WTC11 (cell line): ENCODE data around the gene ZNF205. TPM values are rescaled to one million over a fixed set of nuclear protein-coding genes. Genes with fewer than 3 reads are reported as not detected.

Source experiments
- ATAC-seq: fragments of 200-7000 bp; cut with Tn5 transposase; 2 replicates; pipeline ENCODE4 v1.10.0; 2021; ENCODE audit warnings: mild to moderate bottlenecking, moderate library complexity
- CTCF ChIA-PET: fragments of 300-600 bp; sonication (Branson Sonifier 250); formaldehyde crosslinking; loops from one replicate; lab custom pipeline; 2021; ENCODE audit warnings: antibody characterized with exemption; lab: Charles Lee
- POLR2A ChIA-PET: fragments of 350-600 bp; sonication (Branson Sonifier 250); formaldehyde crosslinking; loops from one replicate; lab custom pipeline; 2021; ENCODE audit warnings: antibody characterized with exemption; lab: Charles Lee
- DNase-seq: peaks from one replicate; pipeline ENCODE4 v3.0.0; 2021; ENCODE audit warnings: low spot score
- H3K27ac Mint-ChIP-seq: 2 replicates; pipeline ENCODE4 v1.8.0; 2021; ENCODE audit warnings: mixed read lengths
- H3K27me3 Mint-ChIP-seq: 2 replicates; pipeline ENCODE4 v1.8.0; 2021; ENCODE audit warnings: low read depth, mild to moderate bottlenecking, moderate library complexity, mixed read lengths
- H3K36me3 Mint-ChIP-seq: 2 replicates; pipeline ENCODE4 v1.8.0; 2021; ENCODE audit warnings: mixed read lengths
- H3K4me1 Mint-ChIP-seq: 2 replicates; pipeline ENCODE4 v1.8.0; 2022; ENCODE audit warnings: mixed read lengths
- H3K4me3 Mint-ChIP-seq: 2 replicates; pipeline ENCODE4 v1.8.0; 2021; ENCODE audit warnings: mild to moderate bottlenecking, moderate library complexity, mixed read lengths
- H3K9me3 Mint-ChIP-seq: 2 replicates; pipeline ENCODE4 v1.8.0; 2021; ENCODE audit warnings: mixed read lengths
- ATF1 ChIP-seq: sonication (generic); formaldehyde crosslinking; IDR thresholded peaks from 2 replicates; pipeline ENCODE4 v1.8.1; 2023; ENCODE audit warnings: mild to moderate bottlenecking, moderate library complexity, missing genetic modification reagents
- CBFB ChIP-seq: sonication (generic); formaldehyde crosslinking; IDR thresholded peaks from 2 replicates; pipeline ENCODE4 v1.8.1; 2022; ENCODE audit warnings: mild to moderate bottlenecking, low read depth, missing genetic modification reagents
- CDX4 ChIP-seq: fragments of 250-450 bp; sonication (Bioruptor Pico); IDR thresholded peaks from 2 replicates; pipeline ENCODE4 v1.9.0; 2021; ENCODE audit warnings: moderate library complexity, mild to moderate bottlenecking, inconsistent platforms, borderline replicate concordance
- E2F4 ChIP-seq: sonication (generic); formaldehyde crosslinking; IDR thresholded peaks from 2 replicates; pipeline ENCODE4 v1.8.1; 2022; ENCODE audit warnings: low read depth, mild to moderate bottlenecking, moderate library complexity, missing genetic modification reagents, borderline replicate concordance
- EMX1 ChIP-seq: fragments of 250-450 bp; sonication (Bioruptor Pico); IDR thresholded peaks from 2 replicates; pipeline ENCODE4 v1.8.0; 2021; ENCODE audit warnings: mild to moderate bottlenecking
- FOXJ3 ChIP-seq: sonication (generic); formaldehyde crosslinking; IDR thresholded peaks from 2 replicates; pipeline ENCODE4 v1.9.0; 2021; ENCODE audit warnings: missing genetic modification reagents, mild to moderate bottlenecking, borderline replicate concordance
- FOXK1 ChIP-seq: sonication (generic); formaldehyde crosslinking; IDR thresholded peaks from 2 replicates; pipeline ENCODE4 v1.8.0; 2022; ENCODE audit warnings: mild to moderate bottlenecking, moderate library complexity, missing genetic modification reagents
- GTF2I ChIP-seq: fragments of 250-450 bp; sonication (Bioruptor Pico); conservative IDR thresholded peaks from 2 replicates; pipeline ENCODE4 v1.4.0; 2021; ENCODE audit warnings: mild to moderate bottlenecking
- HMGA2 ChIP-seq: fragments of 250-450 bp; sonication (Bioruptor Pico); IDR thresholded peaks from 2 replicates; pipeline ENCODE4 v1.4.0; 2021; ENCODE audit warnings: mild to moderate bottlenecking, moderate library complexity
- IRF2 ChIP-seq: sonication (generic); formaldehyde crosslinking; IDR thresholded peaks from 2 replicates; pipeline ENCODE4 v1.8.0; 2022; ENCODE audit warnings: low read depth, missing genetic modification reagents, borderline replicate concordance
- JAZF1 ChIP-seq: fragments of 250-450 bp; sonication (Bioruptor Pico); IDR thresholded peaks from 2 replicates; pipeline ENCODE4 v1.9.0; 2021; ENCODE audit warnings: moderate library complexity, mild to moderate bottlenecking, inconsistent platforms
- NFATC4 ChIP-seq: fragments of 250-450 bp; sonication (Bioruptor Pico); IDR thresholded peaks from 2 replicates; pipeline ENCODE4 v1.9.0; 2021; ENCODE audit warnings: mild to moderate bottlenecking
- NR3C1 ChIP-seq: sonication (generic); formaldehyde crosslinking; conservative IDR thresholded peaks from 2 replicates; pipeline ENCODE4 v1.8.1; 2023; ENCODE audit warnings: low read depth, mild to moderate bottlenecking, missing genetic modification reagents
- SP1 ChIP-seq: sonication (generic); formaldehyde crosslinking; conservative IDR thresholded peaks from 2 replicates; pipeline ENCODE4 v1.8.1; 2022; ENCODE audit warnings: missing genetic modification reagents
- TEAD1 ChIP-seq: sonication (generic); formaldehyde crosslinking; IDR thresholded peaks from 2 replicates; pipeline ENCODE4 v1.8.0; 2022; ENCODE audit warnings: mild to moderate bottlenecking, missing genetic modification reagents
- TP53 ChIP-seq: sonication (generic); formaldehyde crosslinking; IDR thresholded peaks from 2 replicates; pipeline ENCODE4 v1.8.1; 2023; ENCODE audit warnings: mild to moderate bottlenecking, missing genetic modification reagents
- ZNF121 ChIP-seq: sonication (generic); formaldehyde crosslinking; IDR thresholded peaks from 2 replicates; pipeline ENCODE4 v1.8.0; 2023; ENCODE audit warnings: missing genetic modification reagents
- ZNF396 ChIP-seq: fragments of 250-450 bp; sonication (Bioruptor Pico); IDR thresholded peaks from 2 replicates; pipeline ENCODE4 v1.8.0; 2021; ENCODE audit warnings: mild to moderate bottlenecking, moderate library complexity, borderline replicate concordance
- ZNF512 ChIP-seq: sonication (generic); formaldehyde crosslinking; IDR thresholded peaks from 2 replicates; pipeline ENCODE4 v1.8.1; 2022; ENCODE audit warnings: missing genetic modification reagents, borderline replicate concordance
- ZNF671 ChIP-seq: fragments of 250-450 bp; sonication (Bioruptor Pico); IDR thresholded peaks from 2 replicates; pipeline ENCODE4 v1.8.0; 2021; ENCODE audit warnings: mild to moderate bottlenecking
- total RNA-seq: library from RNA; stranded (reverse); gene quantifications from 3 replicates; pipeline ENCODE4 v1.2.3, GENCODE V29; 2021
- TF ChIP-seq, protein P1 (sequence below): sonication (generic); formaldehyde crosslinking; IDR thresholded peaks from 2 replicates; pipeline ENCODE4 v1.8.1; 2023; ENCODE audit warnings: mild to moderate bottlenecking, missing genetic modification reagents
- TF ChIP-seq, protein P2 (sequence below): sonication (generic); formaldehyde crosslinking; IDR thresholded peaks from 2 replicates; pipeline ENCODE4 v1.8.0; 2022; ENCODE audit warnings: mild to moderate bottlenecking, missing genetic modification reagents
- TF ChIP-seq, protein P3 (sequence below): fragments of 250-450 bp; sonication (Bioruptor Pico); IDR thresholded peaks from 2 replicates; pipeline ENCODE4 v1.9.0; 2021; ENCODE audit warnings: mild to moderate bottlenecking

ZNF205 gene
- total RNA-seq, 1 experiment from 2014 or later = 22.7 TPM

- POLR2A ChIA-PET = no interaction called here
- no peak overlapping the region for H3K27ac Mint-ChIP-seq
- H3K27me3 Mint-ChIP-seq = peaks cover 12% of the 10 kb centered on the region
- H3K4me3 Mint-ChIP-seq = no peak overlapping the region
- no peaks in the 10 kb centered on the region for H3K9me3 Mint-ChIP-seq
- peaks cover 42% of the 10 kb centered on the region for H3K4me1 Mint-ChIP-seq
- H3K36me3 Mint-ChIP-seq = no peaks in the 10 kb centered on the region
- CTCF ChIA-PET = no interaction called here
- ATAC-seq (no peak), DNase-seq (no peak)
- no peak for TF ChIP-seq GTF2I (CRISPR knock-in tag)
- TF ChIP-seq ZNF671 (CRISPR knock-in tag) = no peak
- no peak for TF ChIP-seq IRF2 (CRISPR knock-in tag)
- no peak for TF ChIP-seq FOXJ3 (CRISPR knock-in tag)
- no peak for TF ChIP-seq ZNF512
- no peak for TF ChIP-seq SP1 (CRISPR knock-in tag)
- no peak for TF ChIP-seq TP53 (CRISPR knock-in tag)
- TF ChIP-seq ATF1 = no peak
- no peak for TF ChIP-seq HMGA2 (CRISPR knock-in tag)
- TF ChIP-seq ZNF121 (CRISPR knock-in tag) = no peak
- TF ChIP-seq CDX4 (CRISPR knock-in tag) = no peak
- TF ChIP-seq NR3C1 (CRISPR knock-in tag) = no peak
- TF ChIP-seq JAZF1 (CRISPR knock-in tag) = no peak
- TF ChIP-seq, protein P1, sequence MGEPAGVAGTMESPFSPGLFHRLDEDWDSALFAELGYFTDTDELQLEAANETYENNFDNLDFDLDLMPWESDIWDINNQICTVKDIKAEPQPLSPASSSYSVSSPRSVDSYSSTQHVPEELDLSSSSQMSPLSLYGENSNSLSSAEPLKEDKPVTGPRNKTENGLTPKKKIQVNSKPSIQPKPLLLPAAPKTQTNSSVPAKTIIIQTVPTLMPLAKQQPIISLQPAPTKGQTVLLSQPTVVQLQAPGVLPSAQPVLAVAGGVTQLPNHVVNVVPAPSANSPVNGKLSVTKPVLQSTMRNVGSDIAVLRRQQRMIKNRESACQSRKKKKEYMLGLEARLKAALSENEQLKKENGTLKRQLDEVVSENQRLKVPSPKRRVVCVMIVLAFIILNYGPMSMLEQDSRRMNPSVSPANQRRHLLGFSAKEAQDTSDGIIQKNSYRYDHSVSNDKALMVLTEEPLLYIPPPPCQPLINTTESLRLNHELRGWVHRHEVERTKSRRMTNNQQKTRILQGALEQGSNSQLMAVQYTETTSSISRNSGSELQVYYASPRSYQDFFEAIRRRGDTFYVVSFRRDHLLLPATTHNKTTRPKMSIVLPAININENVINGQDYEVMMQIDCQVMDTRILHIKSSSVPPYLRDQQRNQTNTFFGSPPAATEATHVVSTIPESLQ (CRISPR knock-in tag) = no peak
Observed at GRCh38 chr16:3073448-3073847, 38.9 kb upstream of the ZNF205 start.

- Mint-ChIP-seq H3K4me3 (no peak overlapping the region), H3K4me1 (peaks cover 57% of the 10 kb centered on the region), H3K27ac (no peak overlapping the region), H3K36me3 (no peaks in the 10 kb centered on the region), H3K27me3 (peaks cover 12% of the 10 kb centered on the region), H3K9me3 (no peaks in the 10 kb centered on the region)
- TF ChIP-seq, protein P2, sequence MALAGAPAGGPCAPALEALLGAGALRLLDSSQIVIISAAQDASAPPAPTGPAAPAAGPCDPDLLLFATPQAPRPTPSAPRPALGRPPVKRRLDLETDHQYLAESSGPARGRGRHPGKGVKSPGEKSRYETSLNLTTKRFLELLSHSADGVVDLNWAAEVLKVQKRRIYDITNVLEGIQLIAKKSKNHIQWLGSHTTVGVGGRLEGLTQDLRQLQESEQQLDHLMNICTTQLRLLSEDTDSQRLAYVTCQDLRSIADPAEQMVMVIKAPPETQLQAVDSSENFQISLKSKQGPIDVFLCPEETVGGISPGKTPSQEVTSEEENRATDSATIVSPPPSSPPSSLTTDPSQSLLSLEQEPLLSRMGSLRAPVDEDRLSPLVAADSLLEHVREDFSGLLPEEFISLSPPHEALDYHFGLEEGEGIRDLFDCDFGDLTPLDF (CRISPR knock-in tag) = no peak
- TF ChIP-seq CBFB (CRISPR knock-in tag) (no peak), HMGA2 (CRISPR knock-in tag) (no peak), NFATC4 (CRISPR knock-in tag) (no peak), EMX1 (CRISPR knock-in tag) (no peak), FOXK1 (CRISPR knock-in tag) (no peak), ZNF396 (CRISPR knock-in tag) (no peak), TEAD1 (CRISPR knock-in tag) (no peak), E2F4 (CRISPR knock-in tag) (no peak), ZNF671 (CRISPR knock-in tag) (no peak)
- TF ChIP-seq, protein P3, sequence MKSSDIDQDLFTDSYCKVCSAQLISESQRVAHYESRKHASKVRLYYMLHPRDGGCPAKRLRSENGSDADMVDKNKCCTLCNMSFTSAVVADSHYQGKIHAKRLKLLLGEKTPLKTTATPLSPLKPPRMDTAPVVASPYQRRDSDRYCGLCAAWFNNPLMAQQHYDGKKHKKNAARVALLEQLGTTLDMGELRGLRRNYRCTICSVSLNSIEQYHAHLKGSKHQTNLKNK (CRISPR knock-in tag) = no peak
- ChIA-PET POLR2A (interaction anchor here (1.5 kb wide), 1 partner anchor 16 kb away, joined by 5 read pairs; no protein-coding TSS in a partner anchor), CTCF (interaction anchor here (1.1 to 6.5 kb wide), 6 partner anchors 13 to 76 kb away, joined by 4 to 59 read pairs (median 11); no protein-coding TSS in a partner anchor)
- DNase-seq = no peak
- ATAC-seq = no peak
Observed at GRCh38 chr16:3074860-3075522, 37.4 kb upstream of the ZNF205 start.
